ENCODE data around the gene CACNB4. TPM values are rescaled to one million over a fixed set of nuclear protein-coding genes. Genes with fewer than 3 reads are reported as not detected.

Gene CACNB4
- total RNA-seq, 4 donors from 2014 or later: 1.5 to 5.4 (median 2.4) TPM

DNA sequence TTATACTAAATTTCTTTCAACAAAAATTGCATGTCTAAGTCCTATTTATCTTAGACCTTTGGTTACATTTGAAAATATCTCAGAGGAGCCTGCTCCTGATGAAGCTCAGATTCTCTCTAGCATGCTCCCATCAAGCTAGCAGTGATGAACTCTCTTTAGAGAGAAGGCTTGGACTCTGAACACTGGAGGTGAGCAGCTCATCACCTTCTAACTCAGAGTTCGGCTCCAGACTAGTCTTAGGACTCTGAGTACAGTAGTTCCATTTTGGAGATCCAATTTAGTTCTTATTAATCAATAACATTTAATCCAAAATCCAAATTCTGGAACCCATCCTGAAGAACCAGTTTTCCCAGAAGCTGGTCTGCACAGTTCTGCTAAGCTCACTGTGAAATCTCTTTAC is 107.8 kb downstream of the CACNB4 start:
- ATAC-seq (ENCODE audit: low FRiP score): no peak

DNA sequence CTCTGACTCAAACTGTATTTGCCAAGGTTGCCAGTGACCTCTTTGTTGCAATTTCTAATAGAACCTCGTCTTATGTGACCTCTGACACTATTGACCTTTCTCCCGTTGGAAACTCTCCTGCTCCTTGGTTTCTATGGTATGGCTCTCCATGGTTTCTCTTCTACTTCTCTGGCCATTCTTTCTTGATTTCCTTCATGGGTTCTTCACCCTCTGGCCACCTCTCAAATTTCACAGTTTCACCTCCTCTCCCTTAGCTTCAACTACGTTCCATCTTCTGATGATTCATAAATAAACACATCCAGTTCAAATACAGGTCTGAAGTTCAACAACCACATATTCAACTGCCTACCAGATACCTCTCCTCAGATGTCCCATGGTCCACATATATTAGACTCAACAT is 109.5 kb downstream of the CACNB4 start:
- DNase-seq (ENCODE audit: low spot score) (no peak), ATAC-seq (ENCODE audit: low FRiP score) (no peak)
- TF ChIP-seq, protein P1, sequence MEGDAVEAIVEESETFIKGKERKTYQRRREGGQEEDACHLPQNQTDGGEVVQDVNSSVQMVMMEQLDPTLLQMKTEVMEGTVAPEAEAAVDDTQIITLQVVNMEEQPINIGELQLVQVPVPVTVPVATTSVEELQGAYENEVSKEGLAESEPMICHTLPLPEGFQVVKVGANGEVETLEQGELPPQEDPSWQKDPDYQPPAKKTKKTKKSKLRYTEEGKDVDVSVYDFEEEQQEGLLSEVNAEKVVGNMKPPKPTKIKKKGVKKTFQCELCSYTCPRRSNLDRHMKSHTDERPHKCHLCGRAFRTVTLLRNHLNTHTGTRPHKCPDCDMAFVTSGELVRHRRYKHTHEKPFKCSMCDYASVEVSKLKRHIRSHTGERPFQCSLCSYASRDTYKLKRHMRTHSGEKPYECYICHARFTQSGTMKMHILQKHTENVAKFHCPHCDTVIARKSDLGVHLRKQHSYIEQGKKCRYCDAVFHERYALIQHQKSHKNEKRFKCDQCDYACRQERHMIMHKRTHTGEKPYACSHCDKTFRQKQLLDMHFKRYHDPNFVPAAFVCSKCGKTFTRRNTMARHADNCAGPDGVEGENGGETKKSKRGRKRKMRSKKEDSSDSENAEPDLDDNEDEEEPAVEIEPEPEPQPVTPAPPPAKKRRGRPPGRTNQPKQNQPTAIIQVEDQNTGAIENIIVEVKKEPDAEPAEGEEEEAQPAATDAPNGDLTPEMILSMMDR (IDR thresholded peaks at IDR 0.05): no peak

More for the DNA sequence above, 107.8 kb downstream of the CACNB4 start:
- no peak for DNase-seq (ENCODE audit: low spot score)
- TF ChIP-seq, protein P1 (IDR thresholded peaks at IDR 0.05): no peak

DNA sequence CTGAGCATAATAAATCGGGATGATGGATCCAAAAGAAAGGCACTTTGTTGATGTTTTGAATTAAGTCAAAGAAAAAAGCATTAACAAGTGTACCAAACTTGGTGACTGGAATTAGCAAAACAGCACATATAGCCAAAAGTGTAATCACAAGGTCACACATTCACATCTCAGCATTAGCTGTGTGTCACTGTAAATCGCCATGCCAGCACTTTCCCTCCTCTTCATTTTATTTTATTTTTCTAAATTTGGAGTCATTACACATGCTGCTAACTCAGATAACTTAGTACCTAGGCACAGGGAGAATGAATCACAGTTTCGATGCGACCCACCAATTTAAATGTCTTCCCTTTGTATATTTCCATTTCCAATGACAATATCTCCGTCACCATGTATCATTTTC is 111.4 kb downstream of the CACNB4 start:
- TF ChIP-seq, protein P1 (IDR thresholded peaks at IDR 0.05): no peak
- no peak for ATAC-seq (ENCODE audit: low FRiP score)

DNA sequence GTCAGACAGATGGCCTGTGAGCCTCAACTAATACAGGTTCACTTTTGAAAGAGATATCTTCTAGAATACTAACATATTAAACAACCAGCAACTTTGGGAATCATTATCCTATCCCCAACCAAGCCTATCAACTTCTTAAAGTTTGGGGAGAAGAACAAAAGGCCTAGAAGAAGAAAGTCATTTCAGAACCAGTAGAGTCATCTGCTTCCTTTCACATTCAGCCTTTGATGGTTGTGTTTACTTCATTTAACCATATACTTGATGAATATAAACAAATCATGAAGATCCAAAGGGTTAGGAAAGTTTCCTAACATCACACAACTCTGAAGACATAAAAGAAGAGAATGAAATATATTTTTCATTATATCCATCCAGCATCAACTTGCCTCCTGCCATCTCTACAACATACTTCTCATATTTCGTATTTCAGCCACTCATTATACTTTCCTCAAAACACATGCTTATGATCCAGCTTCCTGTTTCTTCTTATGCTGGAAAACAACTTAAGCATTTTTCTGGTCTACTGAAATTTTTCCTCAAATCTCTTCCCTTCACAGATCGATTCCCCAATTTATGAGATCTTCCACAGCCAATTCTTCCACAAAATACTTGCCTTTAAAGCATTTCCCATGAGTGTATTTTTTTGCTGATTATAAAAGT is 114.3 kb downstream of the CACNB4 start:
- DNase-seq (ENCODE audit: low spot score) (no peak), ATAC-seq (ENCODE audit: low FRiP score) (no peak)
- TF ChIP-seq, protein P1 (IDR thresholded peaks at IDR 0.05): no peak

More for the DNA sequence above, 111.4 kb downstream of the CACNB4 start:
- no peak for DNase-seq (ENCODE audit: low spot score)

DNA sequence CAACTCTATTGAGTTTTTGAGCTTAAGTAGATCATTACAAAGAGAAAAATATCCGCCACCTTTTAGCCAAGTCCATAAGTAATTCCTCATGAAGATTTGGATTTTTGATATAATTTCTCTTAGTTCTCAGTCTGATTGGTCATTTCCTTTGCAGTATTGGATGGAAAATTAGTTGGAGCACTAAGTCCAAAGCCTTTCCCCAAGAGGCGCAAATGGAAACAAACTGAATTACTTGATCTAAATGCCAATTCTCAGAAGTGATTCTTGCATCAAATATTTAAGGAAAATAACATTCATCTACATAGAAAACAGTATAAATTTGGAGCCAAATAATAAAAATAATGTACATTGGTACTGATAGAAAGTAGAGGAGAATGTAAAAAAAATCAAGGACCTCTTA is 115.6 kb downstream of the CACNB4 start:
- TF ChIP-seq, protein P1 (IDR thresholded peaks at IDR 0.05): no peak
- ATAC-seq (ENCODE audit: low FRiP score) (no peak), DNase-seq (ENCODE audit: low spot score) (no peak)

DNA sequence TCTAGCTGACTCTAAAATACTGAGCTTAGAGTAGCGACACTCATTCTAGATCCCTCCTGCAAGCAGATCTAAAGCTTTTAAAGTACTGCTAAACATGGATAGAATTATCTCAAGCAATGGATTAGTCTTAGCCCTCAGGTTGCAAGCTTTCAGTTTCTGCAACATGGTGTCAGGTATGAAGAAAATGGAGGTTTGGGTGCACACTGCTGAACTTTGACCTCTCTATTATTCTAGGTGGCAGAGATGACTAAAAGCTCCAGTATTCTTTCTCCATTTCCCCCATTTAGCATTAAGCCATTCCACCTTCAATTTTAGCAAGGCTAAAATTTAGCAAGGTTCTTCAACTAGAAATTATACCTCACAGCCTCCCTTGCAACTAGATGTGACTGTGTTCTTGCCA is 117.0 kb downstream of the CACNB4 start:
- no peak for DNase-seq (ENCODE audit: low spot score)
- no peak for ATAC-seq (ENCODE audit: low FRiP score)
- TF ChIP-seq, protein P1 (IDR thresholded peaks at IDR 0.05): no peak

DNA sequence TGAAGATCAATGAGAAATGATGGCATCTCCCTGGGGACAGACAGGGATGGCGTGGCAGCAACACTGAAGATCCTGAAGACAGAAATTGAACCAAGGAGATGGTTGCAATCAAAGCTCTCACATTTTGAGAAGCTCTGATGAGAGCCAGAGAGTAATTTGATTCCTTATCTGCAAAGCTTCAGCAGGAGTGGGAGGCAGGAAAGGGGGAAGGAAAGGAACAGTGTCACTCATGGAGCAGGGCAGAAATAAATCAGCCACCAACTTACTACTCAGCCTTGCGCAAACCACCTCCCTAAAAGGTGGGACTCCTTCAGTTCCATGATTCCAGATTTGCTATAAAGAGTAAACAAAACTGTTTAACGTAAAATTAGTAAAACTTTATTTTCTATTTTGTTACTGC is 119.2 kb downstream of the CACNB4 start:
- ATAC-seq (ENCODE audit: low FRiP score): no peak
- no peak for DNase-seq (ENCODE audit: low spot score)
- TF ChIP-seq, protein P1 (IDR thresholded peaks at IDR 0.05): no peak
